ENCODE results near the gene DBN1. TPM values are rescaled to one million over a fixed set of nuclear protein-coding genes. Genes with fewer than 3 reads are reported as not detected.
A peak's percentile ranks its signal among the peaks of the same experiment; 100 is the strongest.
"Not testable (repeated sequence)": the region's sequence is repeated elsewhere in the genome, so short reads cannot be mapped to it uniquely, and the experiment has no call there.

The DBN1 gene
- total and polyA plus RNA-seq, 2 experiments from 2014 or later, result 185 to 295 TPM

DNA sequence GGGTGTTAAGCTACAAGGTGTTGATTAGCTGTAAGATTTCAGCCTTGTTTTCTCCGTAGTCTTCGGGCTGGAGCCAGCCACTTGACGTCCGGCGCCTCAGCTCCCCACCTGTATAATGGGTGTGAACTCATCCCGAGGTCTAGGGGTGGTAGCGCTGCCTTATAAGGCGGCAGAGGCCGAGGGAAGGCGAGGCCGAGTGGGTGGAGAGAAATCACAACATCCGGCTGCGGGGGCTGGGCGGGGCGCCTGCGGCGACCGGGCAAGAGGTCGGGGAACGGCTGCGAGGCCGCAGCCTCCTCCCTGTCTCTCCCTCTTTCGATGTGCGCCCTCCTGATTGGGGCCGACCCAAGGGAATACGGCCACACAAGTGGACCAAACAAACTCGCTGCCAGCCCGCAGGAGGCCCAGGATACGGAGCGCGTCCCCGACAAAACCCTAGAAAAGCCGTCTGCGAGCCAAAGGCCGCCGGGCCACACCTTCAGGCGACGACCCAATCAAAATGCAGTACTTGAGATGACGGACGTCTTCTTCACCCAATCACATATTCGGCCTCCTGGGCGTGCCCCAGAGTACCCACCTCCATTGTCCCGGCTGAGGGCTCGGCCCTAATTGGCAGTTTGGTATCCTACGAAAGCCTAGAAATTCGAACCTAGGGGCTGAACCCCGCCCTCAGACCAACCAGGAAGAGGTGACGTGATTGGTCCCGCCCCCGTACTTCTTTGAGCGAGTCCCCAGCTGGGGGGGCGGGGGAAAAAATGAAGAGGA is 47.5 kb downstream of the DBN1 start:
- TF ChIP-seq, protein P1, sequence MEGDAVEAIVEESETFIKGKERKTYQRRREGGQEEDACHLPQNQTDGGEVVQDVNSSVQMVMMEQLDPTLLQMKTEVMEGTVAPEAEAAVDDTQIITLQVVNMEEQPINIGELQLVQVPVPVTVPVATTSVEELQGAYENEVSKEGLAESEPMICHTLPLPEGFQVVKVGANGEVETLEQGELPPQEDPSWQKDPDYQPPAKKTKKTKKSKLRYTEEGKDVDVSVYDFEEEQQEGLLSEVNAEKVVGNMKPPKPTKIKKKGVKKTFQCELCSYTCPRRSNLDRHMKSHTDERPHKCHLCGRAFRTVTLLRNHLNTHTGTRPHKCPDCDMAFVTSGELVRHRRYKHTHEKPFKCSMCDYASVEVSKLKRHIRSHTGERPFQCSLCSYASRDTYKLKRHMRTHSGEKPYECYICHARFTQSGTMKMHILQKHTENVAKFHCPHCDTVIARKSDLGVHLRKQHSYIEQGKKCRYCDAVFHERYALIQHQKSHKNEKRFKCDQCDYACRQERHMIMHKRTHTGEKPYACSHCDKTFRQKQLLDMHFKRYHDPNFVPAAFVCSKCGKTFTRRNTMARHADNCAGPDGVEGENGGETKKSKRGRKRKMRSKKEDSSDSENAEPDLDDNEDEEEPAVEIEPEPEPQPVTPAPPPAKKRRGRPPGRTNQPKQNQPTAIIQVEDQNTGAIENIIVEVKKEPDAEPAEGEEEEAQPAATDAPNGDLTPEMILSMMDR (IDR thresholded peaks at IDR 0.05; ENCODE audit: low read depth, low read length), result no peak
- peak; percentile 100 for DNase-seq (ENCODE audit: low read depth in 1 of 2, low spot score in 1 of 2)
- Histone ChIP-seq H3K4me3 (peak overlapping the region; percentile 38), H3K27me3 (no peaks in the 10 kb centered on the region), H3K4me1 (ENCODE audit: low read depth) (no peaks in the 10 kb centered on the region), H3K9me3 (ENCODE audit: low read depth) (no peaks in the 10 kb centered on the region), H3K27ac (peak overlapping the region; percentile 97), H3K36me3 (no peaks in the 10 kb centered on the region)

DNA sequence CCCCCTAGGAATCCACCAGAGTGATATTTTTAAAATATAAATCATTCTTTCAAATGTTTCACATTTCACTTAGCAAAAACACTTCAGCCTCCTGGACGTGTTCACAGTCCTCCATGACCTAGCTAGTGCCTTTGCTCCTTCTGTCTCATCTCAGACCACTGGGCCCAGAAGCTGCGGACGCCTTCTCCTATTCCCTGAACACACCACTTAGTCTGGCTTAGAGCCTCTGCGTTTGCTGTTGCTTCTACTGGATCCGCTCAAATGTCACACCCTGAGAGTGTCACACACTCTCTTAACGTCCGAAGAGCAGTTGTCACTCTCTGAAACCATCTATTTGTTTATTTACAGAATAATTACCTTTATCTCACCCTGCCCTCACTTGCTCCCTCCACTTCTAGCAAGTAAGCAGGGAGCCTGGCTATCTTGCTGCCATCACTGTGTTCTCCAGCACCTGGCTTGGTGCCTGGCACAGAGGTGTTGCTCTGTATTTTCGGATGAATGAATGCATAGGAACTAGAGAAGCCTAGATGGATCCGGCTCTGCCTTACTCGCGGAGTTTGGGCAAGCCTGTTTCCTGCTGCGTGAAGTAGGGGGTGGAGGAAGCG is 48.1 kb downstream of the DBN1 start:
- H3K27ac ChIP-seq, result peak overlapping the region; percentile 97
- peak overlapping the region; percentile 38 for H3K4me3 ChIP-seq
- TF ChIP-seq, protein P1 (IDR thresholded peaks at IDR 0.05; ENCODE audit: low read depth, low read length), result no peak
- no peaks in the 10 kb centered on the region for H3K27me3 ChIP-seq
- H3K36me3 ChIP-seq, result no peaks in the 10 kb centered on the region
- DNase-seq (ENCODE audit: low read depth in 1 of 2, low spot score in 1 of 2), result no peak
- H3K9me3 ChIP-seq (ENCODE audit: low read depth), result no peaks in the 10 kb centered on the region
- no peaks in the 10 kb centered on the region for H3K4me1 ChIP-seq (ENCODE audit: low read depth)

DNA sequence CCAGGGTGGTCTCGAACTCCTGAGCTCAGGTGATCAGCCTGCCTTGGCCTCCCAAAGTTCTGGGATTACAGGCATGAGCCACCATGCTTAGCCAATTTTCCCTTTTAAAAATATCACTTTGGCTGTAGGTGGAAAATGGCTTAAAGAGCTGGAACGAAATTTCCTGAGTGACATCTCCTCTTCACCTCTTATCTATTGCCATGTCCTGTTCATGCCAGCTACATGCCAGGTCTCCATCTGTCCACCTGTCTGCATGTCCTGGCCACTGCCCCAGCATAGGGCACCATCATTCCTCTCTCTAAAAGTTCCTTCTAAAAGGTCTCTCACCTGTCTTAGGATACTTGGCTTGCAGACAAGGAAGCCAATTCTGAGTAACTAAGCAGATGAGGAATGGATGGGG is 49.8 kb downstream of the DBN1 start:
- no peaks in the 10 kb centered on the region for H3K27me3 ChIP-seq
- TF ChIP-seq, protein P1 (IDR thresholded peaks at IDR 0.05; ENCODE audit: low read depth, low read length), result no peak
- DNase-seq (ENCODE audit: low read depth in 1 of 2, low spot score in 1 of 2), result no peak
- H3K27ac ChIP-seq, result no peak overlapping the region
- no peaks in the 10 kb centered on the region for H3K36me3 ChIP-seq
- H3K9me3 ChIP-seq (ENCODE audit: low read depth), result no peaks in the 10 kb centered on the region
- no peak overlapping the region for H3K4me3 ChIP-seq
- H3K4me1 ChIP-seq (ENCODE audit: low read depth), result no peaks in the 10 kb centered on the region

DNA sequence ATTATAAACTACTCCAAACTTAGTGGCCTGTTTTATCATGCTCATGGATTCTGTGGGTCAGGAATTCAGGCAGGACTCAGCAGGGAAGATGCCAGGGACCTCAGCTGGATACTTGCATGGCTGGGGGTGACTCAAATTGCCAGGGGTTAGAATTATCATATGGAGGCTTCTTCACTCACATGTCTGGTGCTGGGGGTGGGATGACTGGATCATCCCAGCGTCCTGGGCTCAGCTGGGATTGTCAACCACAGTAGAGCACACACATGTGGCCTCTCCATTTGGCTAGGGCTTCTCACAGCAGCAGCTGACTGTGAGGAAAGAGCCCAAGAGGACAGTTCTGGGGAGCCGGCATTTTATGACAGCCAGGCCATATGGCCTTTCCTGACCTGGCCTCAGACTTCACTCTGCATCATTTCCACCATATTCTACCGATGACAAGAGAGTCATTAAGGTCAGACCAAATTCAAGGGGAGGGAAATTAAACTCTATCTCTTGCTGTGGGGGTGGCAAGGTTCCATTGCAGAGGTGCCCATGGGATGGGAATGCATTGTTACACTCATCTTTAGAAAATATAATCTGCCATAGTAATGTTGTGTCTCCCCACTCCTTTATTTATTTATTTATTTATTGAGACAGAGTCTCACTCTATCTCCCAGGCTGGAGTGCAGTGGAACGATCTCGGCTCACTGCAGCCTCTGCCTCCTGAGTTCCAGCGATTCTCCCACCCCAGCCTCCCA is 52.2 kb downstream of the DBN1 start:
- DNase-seq (ENCODE audit: low read depth in 1 of 2, low spot score in 1 of 2), result no peak
- no peaks in the 10 kb centered on the region for H3K4me1 ChIP-seq (ENCODE audit: low read depth)
- TF ChIP-seq, protein P1 (IDR thresholded peaks at IDR 0.05; ENCODE audit: low read depth, low read length), result no peak
- no peak overlapping the region for H3K4me3 ChIP-seq
- H3K27me3 ChIP-seq, result no peaks in the 10 kb centered on the region
- H3K27ac ChIP-seq, result no peak overlapping the region
- no peaks in the 10 kb centered on the region for H3K36me3 ChIP-seq
- no peaks in the 10 kb centered on the region for H3K9me3 ChIP-seq (ENCODE audit: low read depth)

DNA sequence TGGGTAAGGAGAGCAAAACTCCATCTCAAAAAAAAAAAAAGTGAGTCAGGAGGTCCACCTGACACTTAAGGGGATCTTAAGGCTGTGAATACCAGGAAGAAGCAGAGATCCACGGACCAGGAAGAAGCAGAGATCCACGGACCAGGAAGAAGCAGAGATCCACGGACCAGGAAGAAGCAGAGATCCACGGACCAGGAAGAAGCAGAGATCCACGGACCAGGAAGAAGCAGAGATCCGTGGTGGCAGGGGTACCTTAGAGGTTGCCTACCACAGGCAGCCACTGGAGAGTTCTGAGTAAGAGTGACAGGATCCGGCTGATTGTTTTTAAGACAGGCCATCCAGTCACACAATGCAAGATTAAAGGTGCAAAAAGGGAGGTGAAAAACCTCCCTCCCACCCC is 53.0 kb downstream of the DBN1 start:
- not testable (repeated sequence) for H3K4me3 ChIP-seq; H3K27ac ChIP-seq; DNase-seq (ENCODE audit: low read depth in 1 of 2, low spot score in 1 of 2); H3K4me1 ChIP-seq (ENCODE audit: low read depth); H3K9me3 ChIP-seq (ENCODE audit: low read depth); H3K36me3 ChIP-seq; H3K27me3 ChIP-seq

DNA sequence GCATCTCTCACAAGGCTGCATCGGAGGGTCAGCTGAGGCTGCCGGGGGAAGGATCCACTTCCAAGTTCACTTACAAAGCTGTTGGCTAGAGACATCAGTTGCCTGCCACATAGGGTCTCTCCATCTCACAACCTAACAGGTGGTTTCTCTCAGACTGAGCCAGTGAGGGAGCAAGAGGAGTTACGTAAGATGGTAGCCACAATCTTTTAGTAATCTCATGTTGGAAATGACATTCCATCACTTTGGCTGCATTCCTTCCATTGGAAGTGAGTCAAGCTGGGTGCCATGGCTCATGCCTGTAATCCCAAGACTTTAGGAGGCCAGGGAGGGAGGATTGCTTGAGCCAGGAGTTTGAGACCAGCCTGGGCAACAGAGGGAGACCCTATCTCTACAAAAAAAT is 54.4 kb downstream of the DBN1 start:
- peak in 1 of 2 donors; percentile 88 for DNase-seq (ENCODE audit: low read depth in 1 of 2, low spot score in 1 of 2)
- H3K9me3 ChIP-seq (ENCODE audit: low read depth), result no peaks in the 10 kb centered on the region
- no peaks in the 10 kb centered on the region for H3K36me3 ChIP-seq
- TF ChIP-seq, protein P1 (IDR thresholded peaks at IDR 0.05; ENCODE audit: low read depth, low read length), result no peak
- H3K4me1 ChIP-seq (ENCODE audit: low read depth), result no peaks in the 10 kb centered on the region
- H3K27me3 ChIP-seq, result no peaks in the 10 kb centered on the region
- H3K27ac ChIP-seq, result no peak overlapping the region
- no peak overlapping the region for H3K4me3 ChIP-seq

DNA sequence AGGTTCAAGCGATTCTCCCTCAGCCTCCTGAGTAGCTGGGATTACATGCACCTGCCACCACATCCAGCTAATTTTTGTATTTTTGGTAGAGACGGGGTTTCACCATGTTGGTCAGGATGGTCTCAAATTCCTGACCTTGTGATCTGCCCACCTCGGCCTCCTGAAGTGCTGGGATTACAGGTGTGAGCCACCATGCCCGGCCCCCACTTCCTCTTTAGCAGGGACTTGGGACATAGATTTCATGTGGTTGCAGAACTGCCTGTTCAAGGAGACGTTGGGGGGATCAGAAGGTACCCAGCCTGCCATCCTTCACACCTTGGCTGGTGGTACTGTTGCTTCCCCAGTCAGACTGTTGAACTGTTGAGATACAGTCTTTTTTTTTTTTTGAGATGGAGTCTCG is 56.4 kb downstream of the DBN1 start:
- not testable (repeated sequence) for H3K4me1 ChIP-seq (ENCODE audit: low read depth); H3K36me3 ChIP-seq; H3K27me3 ChIP-seq; DNase-seq (ENCODE audit: low read depth in 1 of 2, low spot score in 1 of 2); H3K27ac ChIP-seq; H3K4me3 ChIP-seq; H3K9me3 ChIP-seq (ENCODE audit: low read depth)
